Tibial nerve (tissue), 3 donors: Measurements from ENCODE around the gene KCNQ1.

Experiments used
- CTCF ChIP-seq, 5 experiments: fragments of 200-600 bp in 3 of 5; fragments of 450-650 bp in 2 of 5; sonication (generic) in 3 of 5; IDR thresholded peaks; one replicate each; pipeline ENCODE4 v1.5.1; 2016 to 2019; ENCODE audit warnings: antibody characterized with exemption in 5 of 5, mild to moderate bottlenecking in 3 of 5, moderate library complexity in 2 of 5
- POLR2A ChIP-seq, 2 donors: fragments of 450-650 bp; IDR thresholded peaks; one replicate each; pipeline ENCODE4 v1.6.1; 2017; ENCODE audit warnings: antibody characterized with exemption in 2 of 2, mild to moderate bottlenecking in 2 of 2, moderate library complexity in 2 of 2

GRCh38 chr11:2754008-2754407 is 309.2 kb downstream of the KCNQ1 start:
- TF ChIP-seq CTCF (IDR thresholded peaks at IDR 0.05), result no peak
- no peak for TF ChIP-seq POLR2A (IDR thresholded peaks at IDR 0.05)
